Mesenchymal stem cell (in vitro differentiated cells and primary cell): ENCODE data around the gene FAT1.

Source experiments
- DNase-seq: peaks from one replicate; pipeline ENCODE4 v3.0.0-alpha.2; 2013
- H2AFZ ChIP-seq: one replicate; pipeline ENCODE4 v1.6.1; 2013; ENCODE audit warnings: low read depth, mild to moderate bottlenecking, control low read depth, inconsistent platforms, low read length, moderate library complexity
- H2AK5ac ChIP-seq: 2 replicates; pipeline ENCODE4 v1.6.1; 2013; ENCODE audit warnings: low read length, moderate library complexity, mild to moderate bottlenecking, inconsistent platforms; ENCODE audit not compliant: severe bottlenecking
- H2BK120ac ChIP-seq: one replicate; pipeline ENCODE4 v1.6.1; 2013; ENCODE audit warnings: low read depth, mild to moderate bottlenecking, inconsistent platforms, low read length, moderate library complexity
- H2BK12ac ChIP-seq, 2 experiments: one replicate each; pipeline ENCODE4 v1.6.1; 2013; ENCODE audit warnings: inconsistent platforms in 2 of 2, low read length in 2 of 2, mild to moderate bottlenecking in 2 of 2, moderate library complexity in 2 of 2, control low read depth in 1 of 2
- H2BK15ac ChIP-seq: one replicate; pipeline ENCODE4 v1.6.1; 2013; ENCODE audit warnings: mild to moderate bottlenecking, low read depth, inconsistent platforms; ENCODE audit not compliant: poor library complexity, severe bottlenecking
- H2BK5ac ChIP-seq: 2 replicates; pipeline ENCODE4 v1.6.1; 2013; ENCODE audit warnings: low read depth, mild to moderate bottlenecking, low read length, control low read depth, inconsistent platforms; ENCODE audit not compliant: poor library complexity, severe bottlenecking
- H3K14ac ChIP-seq, 2 experiments: one replicate each; pipeline ENCODE4 v1.6.1; 2013; ENCODE audit warnings: inconsistent platforms in 2 of 2, low read length in 2 of 2, control low read depth in 1 of 2, mild to moderate bottlenecking in 1 of 2, moderate library complexity in 1 of 2
- H3K18ac ChIP-seq, 2 experiments: one replicate each; pipeline ENCODE4 v1.6.1; 2013; ENCODE audit warnings: inconsistent platforms in 2 of 2, low read length in 2 of 2, control low read depth in 1 of 2, low read depth in 1 of 2, mild to moderate bottlenecking in 1 of 2
- H3K23ac ChIP-seq, 2 experiments: one replicate each; pipeline ENCODE4 v1.6.1; 2013; ENCODE audit warnings: inconsistent platforms in 2 of 2, low read length in 2 of 2, mild to moderate bottlenecking in 2 of 2, moderate library complexity in 2 of 2, control low read depth in 1 of 2
- H3K27ac ChIP-seq: 2 replicates; pipeline ENCODE4 v1.5.1; 2013; ENCODE audit warnings: mild to moderate bottlenecking, moderate library complexity, low read length, control low read depth, inconsistent platforms; ENCODE audit not compliant: poor library complexity, severe bottlenecking
- H3K27me3 ChIP-seq, 2 experiments: 2 replicates each; pipeline versions ENCODE4 v1.6.1 to v1.7.0; 2013; ENCODE audit warnings: low read length in 2 of 2, mild to moderate bottlenecking in 2 of 2, moderate library complexity in 2 of 2, control low read depth in 1 of 2, inconsistent platforms in 1 of 2; ENCODE audit not compliant: control insufficient read depth in 1 of 2, insufficient read depth in 1 of 2
- H3K36me3 ChIP-seq, 2 experiments: 2 replicates each; pipeline versions ENCODE4 v1.6.1 to v1.7.0; 2013; ENCODE audit warnings: low read length in 2 of 2, control low read depth in 1 of 2, inconsistent platforms in 1 of 2, low read depth in 1 of 2, mild to moderate bottlenecking in 1 of 2; ENCODE audit not compliant: insufficient read depth in 2 of 2, control insufficient read depth in 1 of 2
- H3K4ac ChIP-seq, 2 experiments: one replicate each; pipeline ENCODE4 v1.6.1; 2013; ENCODE audit warnings: inconsistent platforms in 2 of 2, low read length in 2 of 2, mild to moderate bottlenecking in 2 of 2, moderate library complexity in 2 of 2, control low read depth in 1 of 2, low read depth in 1 of 2
- H3K4me1 ChIP-seq: 2 replicates; pipeline ENCODE4 v1.6.1; 2013; ENCODE audit warnings: low read depth, low read length, control low read depth; ENCODE audit not compliant: control insufficient read depth, insufficient read depth
- H3K4me2 ChIP-seq: 2 replicates; pipeline ENCODE4 v1.6.1; 2013; ENCODE audit warnings: low read length, mild to moderate bottlenecking, inconsistent platforms; ENCODE audit not compliant: poor library complexity, severe bottlenecking
- H3K4me3 ChIP-seq, 2 experiments: 2 replicates each; pipeline versions ENCODE4 v1.5.1 to v1.7.0; 2013; ENCODE audit warnings: low read length in 2 of 2, mild to moderate bottlenecking in 2 of 2, control low read depth in 1 of 2, low read depth in 1 of 2; ENCODE audit not compliant: insufficient read depth in 1 of 2
- H3K79me1 ChIP-seq: replicated peaks from 2 replicates; pipeline ENCODE4 v1.6.1; 2013; ENCODE audit warnings: mild to moderate bottlenecking, control low read depth, low read length, inconsistent platforms; ENCODE audit not compliant: poor library complexity, severe bottlenecking
- H3K9ac ChIP-seq: 2 replicates; pipeline ENCODE4 v1.7.0; 2013; ENCODE audit warnings: mild to moderate bottlenecking, low read length, moderate library complexity
- H3K9me3 ChIP-seq: 2 replicates; pipeline ENCODE4 v1.7.0; 2013; ENCODE audit warnings: mild to moderate bottlenecking, low read length; ENCODE audit not compliant: control insufficient read depth
- H4K8ac ChIP-seq: one replicate; pipeline ENCODE4 v1.6.1; 2013; ENCODE audit warnings: inconsistent platforms, mild to moderate bottlenecking, low read length, moderate library complexity
- H4K91ac ChIP-seq: one replicate; pipeline ENCODE4 v1.6.1; 2013; ENCODE audit warnings: mild to moderate bottlenecking, low read length, inconsistent platforms
- WGBS: methylation state at CpG from one replicate; pipeline ENCODE4 v1.1.7; 2013; ENCODE audit warnings: mixed read lengths; 5-methylcytosine and 5-hydroxymethylcytosine counted together

The FAT1 gene

GRCh38 chr4:186545436-186545835, 178.2 kb downstream of the FAT1 start:
- DNase-seq = no peak
- Histone ChIP-seq H3K79me1 (no peaks in the 10 kb centered on the region), H2AK5ac (no peak overlapping the region), H3K4ac (no peak overlapping the region), H3K4me1 (no peaks in the 10 kb centered on the region), H3K27ac (no peak overlapping the region), H2BK120ac (no peak overlapping the region), H4K8ac (no peak overlapping the region), H3K4me3 (no peak overlapping the region), H3K18ac (no peak overlapping the region), H4K91ac (no peak overlapping the region), H2BK5ac (no peak overlapping the region), H3K23ac (no peak overlapping the region), H3K9ac (no peak overlapping the region), H3K36me3 (no peaks in the 10 kb centered on the region), H3K4me2 (no peak overlapping the region), H3K14ac (no peak overlapping the region), H2BK12ac (no peak overlapping the region), H3K27me3 (peaks cover 6 to 23% of the 10 kb centered on the region in 2 experiments), H2AFZ (no peak overlapping the region), H3K9me3 (peaks cover 10% of the 10 kb centered on the region), H2BK15ac (no peak overlapping the region)
- WGBS = 84% methylated on average over 7 of the region's 7 CpGs

- H2BK5ac ChIP-seq = no peak overlapping the region
- no peak overlapping the region for H3K4ac ChIP-seq
- H4K8ac ChIP-seq = no peak overlapping the region
- no peaks in the 10 kb centered on the region for H3K36me3 ChIP-seq
- no peak overlapping the region for H3K4me2 ChIP-seq
- H2BK12ac ChIP-seq = no peak overlapping the region
- H3K9me3 ChIP-seq = peaks cover 13% of the 10 kb centered on the region
- H3K18ac ChIP-seq = no peak overlapping the region
- H3K79me1 ChIP-seq = no peaks in the 10 kb centered on the region
- no peak overlapping the region for H2BK15ac ChIP-seq
- peaks cover 3 to 8% of the 10 kb centered on the region in 2 experiments for H3K27me3 ChIP-seq
- no peak overlapping the region for H3K27ac ChIP-seq
- no peak overlapping the region for H2BK120ac ChIP-seq
- no peaks in the 10 kb centered on the region for H3K4me1 ChIP-seq
- no peak overlapping the region for H3K23ac ChIP-seq
- H2AK5ac ChIP-seq = no peak overlapping the region
- no peak overlapping the region for H3K9ac ChIP-seq
- no peak overlapping the region for H3K4me3 ChIP-seq
- H2AFZ ChIP-seq = no peak overlapping the region
- H3K14ac ChIP-seq = no peak overlapping the region
- DNase-seq = no peak
- WGBS = 93% methylated on average over 2 of the region's 2 CpGs
- H4K91ac ChIP-seq = no peak overlapping the region
These were observed 180.4 kb downstream of the FAT1 start for GRCh38 chr4:186543206-186543605.

GRCh38 chr4:186541801-186542200, 181.9 kb downstream of the FAT1 start:
- H4K8ac ChIP-seq = no peak overlapping the region
- H3K36me3 ChIP-seq = no peaks in the 10 kb centered on the region
- 83% methylated on average over 4 of the region's 4 CpGs for WGBS
- no peak overlapping the region for H3K18ac ChIP-seq
- H2AFZ ChIP-seq = no peak overlapping the region
- no peak overlapping the region for H2AK5ac ChIP-seq
- H3K14ac ChIP-seq = no peak overlapping the region
- H3K4ac ChIP-seq = no peak overlapping the region
- H2BK12ac ChIP-seq = no peak overlapping the region
- H3K4me1 ChIP-seq = no peaks in the 10 kb centered on the region
- peaks cover 5 to 8% of the 10 kb centered on the region in 2 experiments for H3K27me3 ChIP-seq
- H2BK15ac ChIP-seq = no peak overlapping the region
- DNase-seq = no peak
- H3K4me2 ChIP-seq = no peak overlapping the region
- H3K4me3 ChIP-seq = no peak overlapping the region
- H2BK5ac ChIP-seq = no peak overlapping the region
- no peak overlapping the region for H3K9ac ChIP-seq
- H3K79me1 ChIP-seq = no peaks in the 10 kb centered on the region
- peaks cover 13% of the 10 kb centered on the region for H3K9me3 ChIP-seq
- no peak overlapping the region for H2BK120ac ChIP-seq
- no peak overlapping the region for H3K23ac ChIP-seq
- no peak overlapping the region for H3K27ac ChIP-seq
- H4K91ac ChIP-seq = no peak overlapping the region

- Histone ChIP-seq H3K27me3 (peaks cover 0 to 5% of the 10 kb centered on the region in 2 experiments), H3K4me1 (no peaks in the 10 kb centered on the region), H2AK5ac (no peak overlapping the region), H3K4me3 (no peak overlapping the region), H3K23ac (no peak overlapping the region), H3K4ac (no peak overlapping the region), H3K27ac (no peak overlapping the region), H4K91ac (no peak overlapping the region), H2BK120ac (no peak overlapping the region), H3K4me2 (no peak overlapping the region), H2BK12ac (no peak overlapping the region), H3K14ac (no peak overlapping the region), H4K8ac (no peak overlapping the region), H3K36me3 (no peaks in the 10 kb centered on the region), H2BK15ac (no peak overlapping the region), H2AFZ (no peak overlapping the region), H3K9me3 (peaks cover 10% of the 10 kb centered on the region), H3K79me1 (no peaks in the 10 kb centered on the region), H3K9ac (no peak overlapping the region), H3K18ac (no peak overlapping the region), H2BK5ac (no peak overlapping the region)
- 83% methylated on average over 18 of the region's 19 CpGs for whole genome bisulfite sequencing
- no peak for DNase-seq
These were observed 185.7 kb downstream of the FAT1 start for GRCh38 chr4:186537843-186538521.
